HepG2 (cell line): ENCODE results near the gene PPP1R1B. TPM values are rescaled to one million over a fixed set of nuclear protein-coding genes. Genes with fewer than 3 reads are reported as not detected.
A peak's percentile ranks its signal among the peaks of the same experiment; 100 is the strongest.

ENCODE experiments used
- ARHGAP35 ChIP-seq: sonication (generic); formaldehyde crosslinking; IDR thresholded peaks from 2 replicates; pipeline ENCODE4 v1.9.0; 2022; ENCODE audit warnings: mild to moderate bottlenecking, inconsistent platforms, moderate library complexity, missing genetic modification reagents, borderline replicate concordance
- BRD4 ChIP-seq: sonication (generic); formaldehyde crosslinking; IDR thresholded peaks from 2 replicates; pipeline ENCODE4 v1.4.0; 2020; ENCODE audit warnings: missing genetic modification reagents
- GABPB1 ChIP-seq: IDR thresholded peaks from 2 replicates; pipeline ENCODE4 v1.6.1; 2016; ENCODE audit warnings: mild to moderate bottlenecking, missing genetic modification reagents, moderate library complexity, missing compliant biosample characterization
- HIVEP1 ChIP-seq: sonication (generic); formaldehyde crosslinking; IDR thresholded peaks from 2 replicates; pipeline ENCODE4 v1.4.0; 2020; ENCODE audit warnings: mild to moderate bottlenecking, missing genetic modification reagents
- ZNF546 ChIP-seq: sonication (generic); formaldehyde crosslinking; conservative IDR thresholded peaks from 2 replicates; pipeline ENCODE4 v1.8.1; 2023; ENCODE audit warnings: mild to moderate bottlenecking, missing genetic modification reagents
- ZNF572 ChIP-seq: sonication (generic); formaldehyde crosslinking; IDR thresholded peaks from 2 replicates; pipeline ENCODE4 v1.5.1; 2020; ENCODE audit warnings: mild to moderate bottlenecking, missing genetic modification reagents
- ZNF772 ChIP-seq: sonication (generic); formaldehyde crosslinking; IDR thresholded peaks from 2 replicates; pipeline ENCODE4 v1.5.0; 2020; ENCODE audit warnings: mild to moderate bottlenecking, missing genetic modification reagents
- ZNF777 ChIP-seq: sonication (generic); formaldehyde crosslinking; IDR thresholded peaks from 2 replicates; pipeline ENCODE4 v1.4.0; 2020; ENCODE audit warnings: missing genetic modification reagents
- ZSCAN30 ChIP-seq: sonication (generic); formaldehyde crosslinking; IDR thresholded peaks from 2 replicates; pipeline ENCODE4 v1.5.0; 2020; ENCODE audit warnings: mild to moderate bottlenecking, missing genetic modification reagents
- polyA plus RNA-seq, 8 experiments: library from polyadenylated mRNA; depleted of rRNA in 3 of 8; stranded (reverse) in 7 of 8; unstranded in 1 of 8; fragments of >200 nt; fragmentation: Illumina TruSeq in 4 of 8; extraction: Trizol in 4 of 8; gene quantifications; 2 replicates each; pipeline versions ENCODE4 v1.2.1 to v1.2.3, GENCODE V29; 2011 to 2016; ENCODE audit warnings: low read depth in 4 of 8, missing spikeins in 1 of 8, mixed read lengths in 1 of 8; ENCODE audit not compliant: insufficient read depth in 1 of 8
- total RNA-seq, 5 experiments: library from RNA; depleted of rRNA; stranded (reverse); fragments of >200 nt; fragmentation: Illumina TruSeq; extraction: Trizol; gene quantifications; 2 replicates each; pipeline ENCODE4 v1.2.3, GENCODE V29; 2016; ENCODE audit warnings: low read depth in 1 of 5
- TF ChIP-seq, protein P1 (sequence below): sonication (generic); formaldehyde crosslinking; IDR thresholded peaks from 2 replicates; pipeline ENCODE4 v1.5.0; 2020; ENCODE audit warnings: mild to moderate bottlenecking, missing genetic modification reagents
- TF ChIP-seq, protein P2 (sequence below): sonication (generic); formaldehyde crosslinking; IDR thresholded peaks from 2 replicates; pipeline ENCODE4; 2020; ENCODE audit warnings: missing genetic modification reagents, mild to moderate bottlenecking, borderline replicate concordance
- TF ChIP-seq, protein P3 (sequence below): IDR thresholded peaks from 2 replicates; pipeline ENCODE4 v1.6.1; 2016; ENCODE audit warnings: missing compliant biosample characterization, missing genetic modification reagents, borderline replicate concordance
- TF ChIP-seq, protein P4 (sequence below): sonication (generic); formaldehyde crosslinking; IDR thresholded peaks from 2 replicates; pipeline ENCODE4 v1.5.1; 2020; ENCODE audit warnings: missing genetic modification reagents, mild to moderate bottlenecking, borderline replicate concordance
- TF ChIP-seq, protein P5 (sequence below): sonication (generic); formaldehyde crosslinking; IDR thresholded peaks from 2 replicates; pipeline ENCODE4 v1.5.0; 2020; ENCODE audit warnings: mild to moderate bottlenecking, low read depth, missing genetic modification reagents, borderline replicate concordance
- TF ChIP-seq, protein P6 (sequence below): sonication (generic); formaldehyde crosslinking; IDR thresholded peaks from 2 replicates; pipeline ENCODE4 v1.5.0; 2020; ENCODE audit warnings: missing genetic modification reagents
- TF ChIP-seq, protein P7 (sequence below): sonication (generic); formaldehyde crosslinking; conservative IDR thresholded peaks from 2 replicates; pipeline ENCODE4 v1.8.1; 2023; ENCODE audit warnings: missing genetic modification reagents

The PPP1R1B gene
- total and polyA plus RNA-seq, 2 of the 13 experiments (the other 11 are each of a cell fraction or from before 2014, with no cell fraction given) = 0.08 TPM; not detected in 1

DNA sequence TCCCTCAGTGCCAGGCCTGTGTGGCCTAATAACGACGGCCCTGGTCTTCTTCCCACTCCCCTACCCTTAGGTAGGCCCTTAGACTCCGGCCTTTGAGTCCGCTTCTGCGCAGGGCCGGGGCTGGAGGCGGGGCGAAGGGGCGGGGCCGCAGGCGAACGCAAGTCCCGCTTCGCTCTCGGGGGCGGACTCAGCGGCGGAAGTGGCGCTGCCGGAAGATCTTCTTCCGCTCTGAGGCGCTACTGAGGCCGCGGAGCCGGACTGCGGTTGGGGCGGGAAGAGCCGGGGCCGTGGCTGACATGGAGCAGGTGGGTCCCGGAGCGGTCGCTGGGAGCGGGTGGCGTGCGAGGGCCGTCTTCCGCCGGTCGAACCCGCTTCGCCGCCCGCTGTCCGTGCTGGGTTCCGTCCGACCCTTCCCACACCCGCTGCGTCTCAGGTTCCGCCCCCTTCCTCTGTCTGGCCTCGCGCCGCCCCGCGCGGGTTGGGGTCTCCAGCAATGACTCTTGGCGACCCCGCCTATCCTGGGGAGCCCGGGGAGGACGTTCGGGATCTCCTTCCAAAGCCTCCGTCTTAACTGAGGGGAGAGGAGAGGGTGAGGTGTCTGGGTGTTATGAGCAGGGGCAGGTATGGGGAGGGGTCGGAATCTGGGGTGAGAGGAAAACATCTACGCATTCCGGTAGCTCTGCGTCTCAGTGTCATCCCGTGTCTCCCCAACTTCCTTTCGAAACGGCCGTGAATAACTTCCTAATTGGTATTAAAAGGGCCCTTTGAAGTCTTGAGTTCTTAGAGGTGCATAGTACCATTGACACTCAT lies 10.4 kb downstream of the PPP1R1B start, which contains the start of gene STARD3 (continued):
- TF ChIP-seq ZNF777 (CRISPR knock-in tag) = peak; percentile 37; the same call in 1 of the 2 replicates
- peak; percentile 88; the same call in 1 of the 2 replicates for TF ChIP-seq ZNF772 (CRISPR knock-in tag)
- TF ChIP-seq, protein P1, sequence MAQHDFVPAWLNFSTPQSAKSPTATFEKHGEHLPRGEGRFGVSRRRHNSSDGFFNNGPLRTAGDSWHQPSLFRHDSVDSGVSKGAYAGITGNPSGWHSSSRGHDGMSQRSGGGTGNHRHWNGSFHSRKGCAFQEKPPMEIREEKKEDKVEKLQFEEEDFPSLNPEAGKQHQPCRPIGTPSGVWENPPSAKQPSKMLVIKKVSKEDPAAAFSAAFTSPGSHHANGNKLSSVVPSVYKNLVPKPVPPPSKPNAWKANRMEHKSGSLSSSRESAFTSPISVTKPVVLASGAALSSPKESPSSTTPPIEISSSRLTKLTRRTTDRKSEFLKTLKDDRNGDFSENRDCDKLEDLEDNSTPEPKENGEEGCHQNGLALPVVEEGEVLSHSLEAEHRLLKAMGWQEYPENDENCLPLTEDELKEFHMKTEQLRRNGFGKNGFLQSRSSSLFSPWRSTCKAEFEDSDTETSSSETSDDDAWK = no peak
- TF ChIP-seq, protein P2, sequence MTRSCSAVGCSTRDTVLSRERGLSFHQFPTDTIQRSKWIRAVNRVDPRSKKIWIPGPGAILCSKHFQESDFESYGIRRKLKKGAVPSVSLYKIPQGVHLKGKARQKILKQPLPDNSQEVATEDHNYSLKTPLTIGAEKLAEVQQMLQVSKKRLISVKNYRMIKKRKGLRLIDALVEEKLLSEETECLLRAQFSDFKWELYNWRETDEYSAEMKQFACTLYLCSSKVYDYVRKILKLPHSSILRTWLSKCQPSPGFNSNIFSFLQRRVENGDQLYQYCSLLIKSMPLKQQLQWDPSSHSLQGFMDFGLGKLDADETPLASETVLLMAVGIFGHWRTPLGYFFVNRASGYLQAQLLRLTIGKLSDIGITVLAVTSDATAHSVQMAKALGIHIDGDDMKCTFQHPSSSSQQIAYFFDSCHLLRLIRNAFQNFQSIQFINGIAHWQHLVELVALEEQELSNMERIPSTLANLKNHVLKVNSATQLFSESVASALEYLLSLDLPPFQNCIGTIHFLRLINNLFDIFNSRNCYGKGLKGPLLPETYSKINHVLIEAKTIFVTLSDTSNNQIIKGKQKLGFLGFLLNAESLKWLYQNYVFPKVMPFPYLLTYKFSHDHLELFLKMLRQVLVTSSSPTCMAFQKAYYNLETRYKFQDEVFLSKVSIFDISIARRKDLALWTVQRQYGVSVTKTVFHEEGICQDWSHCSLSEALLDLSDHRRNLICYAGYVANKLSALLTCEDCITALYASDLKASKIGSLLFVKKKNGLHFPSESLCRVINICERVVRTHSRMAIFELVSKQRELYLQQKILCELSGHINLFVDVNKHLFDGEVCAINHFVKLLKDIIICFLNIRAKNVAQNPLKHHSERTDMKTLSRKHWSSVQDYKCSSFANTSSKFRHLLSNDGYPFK (CRISPR knock-in tag) = peak; percentile 86; the same call in 1 of the 2 replicates
- TF ChIP-seq, protein P3, sequence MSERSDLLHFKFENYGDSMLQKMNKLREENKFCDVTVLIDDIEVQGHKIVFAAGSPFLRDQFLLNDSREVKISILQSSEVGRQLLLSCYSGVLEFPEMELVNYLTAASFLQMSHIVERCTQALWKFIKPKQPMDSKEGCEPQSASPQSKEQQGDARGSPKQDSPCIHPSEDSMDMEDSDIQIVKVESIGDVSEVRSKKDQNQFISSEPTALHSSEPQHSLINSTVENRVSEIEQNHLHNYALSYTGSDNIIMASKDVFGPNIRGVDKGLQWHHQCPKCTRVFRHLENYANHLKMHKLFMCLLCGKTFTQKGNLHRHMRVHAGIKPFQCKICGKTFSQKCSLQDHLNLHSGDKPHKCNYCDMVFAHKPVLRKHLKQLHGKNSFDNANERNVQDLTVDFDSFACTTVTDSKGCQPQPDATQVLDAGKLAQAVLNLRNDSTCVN (CRISPR knock-in tag) = no peak
- TF ChIP-seq HIVEP1 = peak; percentile 64; the same call in 1 of the 2 replicates
- no peak for TF ChIP-seq ZSCAN30 (CRISPR knock-in tag)
- peak; percentile 96 for TF ChIP-seq GABPB1 (CRISPR knock-in tag)
- TF ChIP-seq ARHGAP35 (CRISPR knock-in tag) = peak; percentile 85; the same call in 1 of the 2 replicates
- TF ChIP-seq, protein P4, sequence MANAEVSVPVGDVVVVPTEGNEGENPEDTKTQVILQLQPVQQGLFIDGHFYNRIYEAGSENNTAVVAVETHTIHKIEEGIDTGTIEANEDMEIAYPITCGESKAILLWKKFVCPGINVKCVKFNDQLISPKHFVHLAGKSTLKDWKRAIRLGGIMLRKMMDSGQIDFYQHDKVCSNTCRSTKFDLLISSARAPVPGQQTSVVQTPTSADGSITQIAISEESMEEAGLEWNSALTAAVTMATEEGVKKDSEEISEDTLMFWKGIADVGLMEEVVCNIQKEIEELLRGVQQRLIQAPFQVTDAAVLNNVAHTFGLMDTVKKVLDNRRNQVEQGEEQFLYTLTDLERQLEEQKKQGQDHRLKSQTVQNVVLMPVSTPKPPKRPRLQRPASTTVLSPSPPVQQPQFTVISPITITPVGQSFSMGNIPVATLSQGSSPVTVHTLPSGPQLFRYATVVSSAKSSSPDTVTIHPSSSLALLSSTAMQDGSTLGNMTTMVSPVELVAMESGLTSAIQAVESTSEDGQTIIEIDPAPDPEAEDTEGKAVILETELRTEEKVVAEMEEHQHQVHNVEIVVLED (CRISPR knock-in tag) = peak; percentile 83; the same call in 1 of the 2 replicates
- TF ChIP-seq, protein P5, sequence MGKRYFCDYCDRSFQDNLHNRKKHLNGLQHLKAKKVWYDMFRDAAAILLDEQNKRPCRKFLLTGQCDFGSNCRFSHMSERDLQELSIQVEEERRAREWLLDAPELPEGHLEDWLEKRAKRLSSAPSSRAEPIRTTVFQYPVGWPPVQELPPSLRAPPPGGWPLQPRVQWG (CRISPR knock-in tag) = no peak
- TF ChIP-seq ZNF546 (CRISPR knock-in tag) = 0 out of 2 replicates have a peak, but pooled peaks have one; percentile 48
- TF ChIP-seq BRD4 = 0 out of 2 replicates have a peak, but pooled peaks have one; percentile 60
- TF ChIP-seq, protein P6, sequence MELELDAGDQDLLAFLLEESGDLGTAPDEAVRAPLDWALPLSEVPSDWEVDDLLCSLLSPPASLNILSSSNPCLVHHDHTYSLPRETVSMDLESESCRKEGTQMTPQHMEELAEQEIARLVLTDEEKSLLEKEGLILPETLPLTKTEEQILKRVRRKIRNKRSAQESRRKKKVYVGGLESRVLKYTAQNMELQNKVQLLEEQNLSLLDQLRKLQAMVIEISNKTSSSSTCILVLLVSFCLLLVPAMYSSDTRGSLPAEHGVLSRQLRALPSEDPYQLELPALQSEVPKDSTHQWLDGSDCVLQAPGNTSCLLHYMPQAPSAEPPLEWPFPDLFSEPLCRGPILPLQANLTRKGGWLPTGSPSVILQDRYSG (CRISPR knock-in tag) = 0 out of 2 replicates have a peak, but pooled peaks have one; percentile 66
- TF ChIP-seq, protein P7, sequence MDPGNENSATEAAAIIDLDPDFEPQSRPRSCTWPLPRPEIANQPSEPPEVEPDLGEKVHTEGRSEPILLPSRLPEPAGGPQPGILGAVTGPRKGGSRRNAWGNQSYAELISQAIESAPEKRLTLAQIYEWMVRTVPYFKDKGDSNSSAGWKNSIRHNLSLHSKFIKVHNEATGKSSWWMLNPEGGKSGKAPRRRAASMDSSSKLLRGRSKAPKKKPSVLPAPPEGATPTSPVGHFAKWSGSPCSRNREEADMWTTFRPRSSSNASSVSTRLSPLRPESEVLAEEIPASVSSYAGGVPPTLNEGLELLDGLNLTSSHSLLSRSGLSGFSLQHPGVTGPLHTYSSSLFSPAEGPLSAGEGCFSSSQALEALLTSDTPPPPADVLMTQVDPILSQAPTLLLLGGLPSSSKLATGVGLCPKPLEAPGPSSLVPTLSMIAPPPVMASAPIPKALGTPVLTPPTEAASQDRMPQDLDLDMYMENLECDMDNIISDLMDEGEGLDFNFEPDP = 0 out of 2 replicates have a peak, but pooled peaks have one; percentile 84
- 0 out of 2 replicates have a peak, but pooled peaks have one; percentile 21 for TF ChIP-seq ZNF572
